SK-N-SH (cell line): ENCODE measurements around the gene SHLD2. TPM values are rescaled to one million over a fixed set of nuclear protein-coding genes. Genes with fewer than 3 reads are reported as not detected.
A peak's percentile ranks its signal among the peaks of the same experiment; 100 is the strongest.
"Not testable (repeated sequence)": the region's sequence is repeated elsewhere in the genome, so short reads cannot be mapped to it uniquely, and the experiment has no call there.

Experiments used
- CTCF ChIA-PET: fragments of 300-600, 350-600 bp; formaldehyde crosslinking; extraction: SDS; loops from one replicate; lab custom pipeline; 2021; lab: Yijun Ruan, JAX
- POLR2A ChIA-PET: fragments of 350-600 bp; sonication (Branson Sonifier 250); formaldehyde crosslinking; extraction: SDS; loops from one replicate; lab custom pipeline; 2020; ENCODE audit warnings: antibody characterized with exemption, inconsistent platforms; lab: Yijun Ruan, JAX
- DNase-seq: peaks from one replicate; pipeline ENCODE4 v3.0.0; 2012
- H2AFZ ChIP-seq: fragments of 200-600 bp; sonication (generic); 2 replicates; pipeline ENCODE4 v1.8.1; 2016; ENCODE audit warnings: antibody characterized with exemption, mild to moderate bottlenecking, low read depth
- H3F3A ChIP-seq: fragments of 200-600 bp; sonication (generic); replicated peaks from 2 replicates; pipeline ENCODE3; 2016; ENCODE audit warnings: antibody characterized with exemption, mild to moderate bottlenecking; ENCODE audit not compliant: insufficient read depth
- H3K27ac ChIP-seq, 2 experiments: fragments of 200-500 bp in 1 of 2; fragments of 200-600 bp in 1 of 2; sonication (Bioruptor generic) in 1 of 2; sonication (generic), shearing (Covaris generic) in 1 of 2; 2 replicates each; pipeline versions ENCODE4 v1.5.1 to v1.6.1; 2014 to 2016; ENCODE audit warnings: low read depth in 2 of 2, inconsistent platforms in 1 of 2, low read length in 1 of 2, mild to moderate bottlenecking in 1 of 2, mixed read lengths in 1 of 2
- H3K27me3 ChIP-seq: fragments of 200-600 bp; sonication (generic), shearing (Covaris generic); 2 replicates; pipeline ENCODE4 v1.6.1; 2016; ENCODE audit warnings: mixed run types; ENCODE audit not compliant: insufficient read depth
- H3K36me3 ChIP-seq, 2 experiments: fragments of 200-500 bp in 1 of 2; fragments of 200-600 bp in 1 of 2; sonication (Bioruptor generic) in 1 of 2; sonication (generic) in 1 of 2; replicated peaks in 1 of 2; 2 replicates each; pipeline versions ENCODE3 to v1.5.1; 2014 to 2016; ENCODE audit warnings: low read length in 1 of 2, mild to moderate bottlenecking in 1 of 2; ENCODE audit not compliant: insufficient read depth in 2 of 2, control insufficient read depth in 1 of 2
- H3K4me1 ChIP-seq, 2 experiments: fragments of 200-500 bp in 1 of 2; fragments of 200-600 bp in 1 of 2; sonication (Bioruptor generic) in 1 of 2; sonication (generic), shearing (Covaris generic) in 1 of 2; 2 replicates each; pipeline versions ENCODE4 v1.5.1 to v1.6.1; 2014 to 2016; ENCODE audit warnings: low read depth in 1 of 2, low read length in 1 of 2, mixed run types in 1 of 2; ENCODE audit not compliant: insufficient read depth in 2 of 2, control insufficient read depth in 1 of 2
- H3K4me2 ChIP-seq: fragments of 200-600 bp; sonication (generic), shearing (Covaris generic); 2 replicates; pipeline ENCODE4 v1.6.1; 2017; ENCODE audit warnings: mixed run types
- H3K4me3 ChIP-seq, 2 experiments: fragments of 200-500 bp in 1 of 2; fragments of 200-600 bp in 1 of 2; sonication (Bioruptor generic) in 1 of 2; sonication (generic), shearing (Covaris generic) in 1 of 2; 2 replicates each; pipeline versions ENCODE4 v1.5.1 to v1.8.1; 2014 to 2016; ENCODE audit warnings: low read depth in 2 of 2, inconsistent platforms in 1 of 2, low read length in 1 of 2, mild to moderate bottlenecking in 1 of 2, mixed read lengths in 1 of 2, moderate library complexity in 1 of 2
- H3K79me2 ChIP-seq: fragments of 200-600 bp; sonication (generic); 2 replicates; pipeline ENCODE4 v1.8.1; 2017; ENCODE audit warnings: mild to moderate bottlenecking; ENCODE audit not compliant: insufficient read depth
- H3K9ac ChIP-seq: fragments of 200-600 bp; sonication (generic); 2 replicates; pipeline ENCODE4 v1.6.1; 2017; ENCODE audit warnings: mixed run types
- H3K9me2 ChIP-seq: fragments of 200-600 bp; sonication (generic); 2 replicates; pipeline ENCODE4 v1.6.1; 2017; ENCODE audit warnings: mixed run types
- H3K9me3 ChIP-seq: fragments of 200-600 bp; sonication (generic); 2 replicates; pipeline ENCODE4 v1.6.1; 2017; ENCODE audit warnings: mixed run types, mild to moderate bottlenecking, moderate library complexity
- H4K20me1 ChIP-seq: fragments of 200-600 bp; sonication (generic); 2 replicates; pipeline ENCODE4 v1.6.1; 2017; ENCODE audit warnings: mild to moderate bottlenecking, mixed run types; ENCODE audit not compliant: insufficient read depth
- TCF12 ChIP-seq: IDR thresholded peaks from 2 replicates; pipeline ENCODE4 v1.4.0; 2012
- WGBS: methylation state at CpG from one replicate; pipeline ENCODE4 v1.1.6; 2017; ENCODE audit warnings: low lambda C conversion rate; 5-methylcytosine and 5-hydroxymethylcytosine counted together
- polyA plus RNA-seq, 3 experiments: library from polyadenylated mRNA; depleted of rRNA; stranded (reverse); fragments of >200 nt; gene quantifications; 2 replicates each; pipeline ENCODE4 v1.2.3, GENCODE V29; 2012

SHLD2 gene
- polyA plus RNA-seq, 1 of the 3 experiments (the other 2 are of a cell fraction) = 4.7 TPM

GRCh38 chr10:87206922-87207321 lies 111.9 kb downstream of the SHLD2 start:
- H3K27me3 ChIP-seq, H3K4me2 ChIP-seq, POLR2A ChIA-PET, H3K9me2 ChIP-seq, DNase-seq, H3K79me2 ChIP-seq, H2AFZ ChIP-seq, H3K9ac ChIP-seq, H3K4me3 ChIP-seq, H3F3A ChIP-seq, H4K20me1 ChIP-seq, H3K4me1 ChIP-seq, H3K9me3 ChIP-seq, H3K36me3 ChIP-seq, CTCF ChIA-PET, H3K27ac ChIP-seq: not testable (repeated sequence)
- 95% methylated on average over 4 of the region's 4 CpGs for WGBS

DNA sequence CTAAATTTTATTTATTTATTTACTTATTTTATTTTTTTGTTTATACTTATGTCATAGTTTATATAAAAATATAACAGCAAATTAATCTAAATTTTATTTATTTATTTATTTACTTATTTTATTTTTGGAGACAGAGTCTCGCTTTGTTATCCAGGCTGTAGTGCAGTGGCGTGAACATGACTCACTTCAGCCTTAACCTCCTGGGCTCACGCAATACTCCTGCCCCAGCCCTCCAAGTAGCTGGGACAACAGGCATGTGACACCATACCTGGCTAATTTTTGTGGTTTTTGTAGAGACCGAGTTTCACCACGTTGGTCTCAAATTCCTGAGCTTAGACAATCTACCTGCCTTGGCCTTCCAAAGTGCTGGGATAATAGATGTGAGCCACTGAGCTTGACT lies 115.3 kb downstream of the SHLD2 start:
- H3K4me3 ChIP-seq, H3K27ac ChIP-seq, DNase-seq, H3K9me3 ChIP-seq, H3F3A ChIP-seq, H2AFZ ChIP-seq, H3K4me1 ChIP-seq, H3K9ac ChIP-seq, H3K79me2 ChIP-seq, H3K36me3 ChIP-seq, POLR2A ChIA-PET, H3K27me3 ChIP-seq, CTCF ChIA-PET, H4K20me1 ChIP-seq, H3K4me2 ChIP-seq, H3K9me2 ChIP-seq: not testable (repeated sequence)
- 97% methylated on average over 5 of the region's 5 CpGs for WGBS

DNA sequence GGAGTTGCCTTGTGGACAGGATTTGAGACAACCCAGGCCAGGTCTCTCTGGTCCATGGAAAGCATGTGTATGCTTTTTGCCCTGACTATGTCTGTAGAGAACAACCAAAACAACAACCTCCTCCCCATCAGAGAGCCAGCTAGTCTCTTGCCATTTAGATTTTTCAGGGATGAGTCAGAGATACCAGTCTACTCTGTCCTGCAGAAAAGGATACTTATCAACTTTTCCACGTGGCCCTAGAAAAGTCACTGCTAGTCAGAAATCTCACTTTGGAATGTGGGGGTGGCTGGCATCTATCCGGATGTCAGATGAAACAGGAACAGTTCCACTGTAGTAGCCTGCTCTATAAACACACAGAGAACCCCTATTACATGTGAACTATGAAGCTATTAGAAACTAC lies 116.8 kb downstream of the SHLD2 start:
- H4K20me1 ChIP-seq, H3F3A ChIP-seq, H3K27ac ChIP-seq, H3K9ac ChIP-seq, H3K4me3 ChIP-seq, H3K36me3 ChIP-seq, H2AFZ ChIP-seq, H3K27me3 ChIP-seq, DNase-seq, H3K4me2 ChIP-seq, H3K4me1 ChIP-seq, POLR2A ChIA-PET, H3K79me2 ChIP-seq, CTCF ChIA-PET, H3K9me2 ChIP-seq, H3K9me3 ChIP-seq: not testable (repeated sequence)
- 15% methylated on average over 2 of the region's 2 CpGs for WGBS
- 0 out of 2 replicates have a peak, but pooled peaks have one; percentile 12 for TF ChIP-seq TCF12

DNA sequence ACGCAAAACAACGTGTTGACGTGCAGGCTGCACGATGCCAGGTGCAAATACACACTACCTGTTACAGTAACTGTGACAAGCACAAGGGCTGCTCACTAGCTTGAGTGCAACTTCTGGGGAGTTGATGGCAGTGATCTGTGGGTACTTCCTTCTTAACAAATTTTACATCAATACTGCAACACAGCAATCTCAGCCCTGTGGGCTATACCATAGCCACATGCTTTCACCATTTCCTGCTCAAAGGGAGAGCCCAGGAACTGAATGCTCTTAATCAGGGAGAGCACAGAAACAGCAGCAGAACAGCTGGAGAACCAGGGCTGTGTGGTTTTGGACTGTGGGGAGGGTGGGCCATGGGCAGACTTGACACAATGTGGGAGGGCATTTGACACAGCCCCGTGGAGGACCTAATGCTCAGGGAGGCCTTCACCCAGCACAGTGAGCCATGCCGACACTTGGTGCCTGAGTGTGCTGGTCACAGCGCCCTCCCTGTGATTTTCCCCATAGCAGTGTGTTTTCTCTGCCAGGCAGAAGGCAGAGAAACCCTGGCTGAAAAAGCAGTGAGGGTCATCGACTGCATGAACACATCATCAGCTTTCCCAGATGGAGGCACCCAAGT lies 118.3 kb downstream of the SHLD2 start:
- CTCF ChIA-PET = not testable (repeated sequence)

GRCh38 chr10:87213806-87214205 lies 118.8 kb downstream of the SHLD2 start:
- H3K27me3 ChIP-seq, H4K20me1 ChIP-seq, H3K79me2 ChIP-seq, H3K36me3 ChIP-seq, POLR2A ChIA-PET, H3K9ac ChIP-seq, H3K9me2 ChIP-seq, H2AFZ ChIP-seq, CTCF ChIA-PET, DNase-seq, H3F3A ChIP-seq, H3K4me3 ChIP-seq, H3K4me1 ChIP-seq, H3K27ac ChIP-seq, H3K9me3 ChIP-seq, H3K4me2 ChIP-seq: not testable (repeated sequence)
- 91% methylated on average over 6 of the region's 21 CpGs for WGBS

More for the DNA sequence above, 118.3 kb downstream of the SHLD2 start:
- H3K9me3 ChIP-seq, H3K36me3 ChIP-seq, H3K4me2 ChIP-seq, H4K20me1 ChIP-seq, POLR2A ChIA-PET, H3K4me3 ChIP-seq, H3K9ac ChIP-seq, H3F3A ChIP-seq, H3K27ac ChIP-seq, DNase-seq, H3K79me2 ChIP-seq, H3K4me1 ChIP-seq, H3K27me3 ChIP-seq, H3K9me2 ChIP-seq, H2AFZ ChIP-seq: not testable (repeated sequence)
- WGBS = 89% methylated on average over 7 of the region's 8 CpGs

GRCh38 chr10:87216120-87216519 lies 121.1 kb downstream of the SHLD2 start:
- H3K4me1 ChIP-seq, POLR2A ChIA-PET, H2AFZ ChIP-seq, H3K9me3 ChIP-seq, DNase-seq, H3K79me2 ChIP-seq, H4K20me1 ChIP-seq, H3K9ac ChIP-seq, H3K4me3 ChIP-seq, H3K9me2 ChIP-seq, H3K4me2 ChIP-seq, H3K27ac ChIP-seq, H3K36me3 ChIP-seq, H3K27me3 ChIP-seq, H3F3A ChIP-seq: not testable (repeated sequence)
- CTCF ChIA-PET = interaction anchor here (0.6 kb wide), 1 partner anchor 277 kb away, joined by 3 read pairs; no protein-coding TSS in a partner anchor
- 98% methylated on average over 9 of the region's 11 CpGs for WGBS
